HG03571 (cell line): ENCODE data around the gene CCNQ.
"Not testable (repeated sequence)": the region's sequence is repeated elsewhere in the genome, so short reads cannot be mapped to it uniquely, and the experiment has no call there.

ENCODE experiments used
- ATAC-seq: cut with Tn5 transposase; IDR thresholded peaks from one replicate; pipeline ENCODE4 v1.9.1; 2021; ENCODE audit not compliant: unreplicated experiment

CCNQ gene

DNA sequence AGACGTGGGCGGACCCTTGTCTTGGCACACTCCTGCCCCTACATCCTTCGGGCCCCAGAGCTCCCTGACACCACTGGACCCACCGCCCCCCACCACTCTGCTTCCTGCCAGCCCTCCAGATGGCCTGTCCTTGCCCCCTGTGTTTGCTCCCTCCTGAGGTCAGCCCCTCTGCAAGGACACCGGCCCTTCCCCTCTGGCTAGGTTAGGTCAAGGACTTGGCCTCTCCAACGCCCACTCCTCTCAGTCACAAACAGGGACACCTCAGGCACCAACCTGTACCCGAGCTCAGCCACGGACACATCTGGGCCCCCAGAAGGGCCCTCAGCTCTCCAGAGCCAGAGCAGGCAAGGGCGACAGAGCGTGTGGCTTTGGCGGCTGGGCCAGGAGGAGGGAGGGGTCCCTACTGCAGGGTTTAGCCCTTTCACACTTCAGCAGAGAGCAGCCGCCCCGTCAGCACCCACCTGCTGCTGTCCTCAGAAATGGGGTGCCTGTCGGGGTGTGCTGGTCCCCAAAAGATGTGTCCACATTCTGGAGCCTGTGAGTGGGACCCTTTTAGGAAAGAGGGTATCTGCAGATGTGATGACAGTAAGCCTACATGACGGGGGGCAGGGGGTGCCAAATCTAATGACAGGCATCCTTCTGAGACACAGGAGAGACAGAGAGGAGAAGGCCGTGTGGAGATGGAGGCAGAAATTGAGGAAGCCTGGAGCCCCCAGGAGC, 24.5 kb upstream of the CCNQ start:
- ATAC-seq, result no peak

DNA sequence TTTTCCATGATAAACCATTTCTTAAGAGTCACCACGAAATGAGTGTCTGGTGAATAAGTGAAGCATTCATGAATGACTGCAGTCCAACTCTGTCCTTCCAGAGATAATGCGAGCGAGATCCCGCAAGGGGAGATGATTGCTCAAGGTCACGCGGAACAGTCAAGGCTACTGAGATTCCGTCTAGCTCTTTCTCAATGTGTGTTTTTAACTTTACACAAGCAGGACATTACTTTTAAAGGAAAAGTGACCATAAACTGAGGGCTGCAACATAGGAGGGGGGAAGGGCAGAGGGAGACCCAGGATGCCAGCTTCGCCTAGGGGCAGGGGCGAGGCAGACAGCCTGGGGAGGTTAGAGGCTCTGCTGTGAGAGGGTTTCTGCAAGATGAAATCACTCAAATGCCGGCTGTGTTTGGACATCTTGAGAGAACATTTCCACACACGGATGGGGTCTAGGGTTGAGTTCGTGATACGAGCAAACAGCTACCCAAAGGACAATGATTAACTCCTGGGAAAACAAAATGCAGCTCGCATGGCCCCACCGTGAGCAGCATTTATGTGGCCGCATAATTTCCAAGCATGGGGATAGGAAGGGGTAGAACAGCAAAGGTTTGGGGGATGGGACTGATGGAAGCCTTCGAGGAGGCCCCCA, 23.8 kb upstream of the CCNQ start:
- no peak for ATAC-seq

DNA sequence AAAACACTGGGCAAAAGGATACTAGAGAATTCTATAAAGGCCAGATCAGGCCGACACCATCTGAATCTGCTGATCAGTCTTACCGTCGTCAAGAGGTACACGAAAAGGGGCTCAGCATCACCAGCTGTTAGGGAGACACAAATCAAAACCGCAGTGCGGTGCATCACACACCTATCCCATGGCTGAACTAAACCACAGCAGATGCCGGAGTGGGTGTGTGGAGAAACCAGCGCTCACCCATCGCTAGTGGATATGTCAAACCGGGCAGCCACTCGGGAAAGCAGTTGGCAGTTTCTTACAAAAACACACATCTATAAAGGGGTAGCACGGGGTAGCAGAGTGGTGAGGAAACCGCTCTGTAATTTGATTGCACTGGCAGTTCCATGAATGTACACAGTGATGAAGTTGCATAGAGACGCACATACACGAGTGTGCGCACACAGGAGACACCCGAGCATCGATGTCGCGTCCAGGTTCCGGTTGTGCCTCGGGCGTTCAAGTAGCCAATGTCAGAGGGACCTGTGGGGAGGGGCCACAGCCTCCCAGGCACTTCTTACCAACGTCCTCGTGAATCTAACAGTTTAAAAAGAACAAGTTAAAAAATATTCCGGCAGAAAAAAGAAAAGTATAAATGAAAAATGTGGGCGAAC, 23.1 kb upstream of the CCNQ start:
- no peak for ATAC-seq

DNA sequence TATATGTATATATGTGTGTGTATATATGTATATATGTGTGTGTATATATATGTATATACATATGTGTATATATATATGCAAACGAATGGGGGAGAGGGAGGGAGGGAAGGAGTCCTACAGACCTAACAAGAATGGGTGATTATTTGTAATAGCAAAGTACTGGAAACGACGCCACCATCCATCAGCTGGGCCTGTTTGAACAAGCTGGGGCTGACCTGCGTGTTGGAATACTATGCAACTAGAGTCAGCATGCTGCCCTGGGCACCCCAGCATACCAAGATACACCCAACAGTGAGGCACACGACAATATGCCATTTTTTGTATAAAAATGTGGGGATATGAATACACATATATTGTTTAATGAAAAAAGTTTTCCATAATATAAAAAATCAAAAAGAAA, 21.6 kb upstream of the CCNQ start:
- no peak for ATAC-seq

DNA sequence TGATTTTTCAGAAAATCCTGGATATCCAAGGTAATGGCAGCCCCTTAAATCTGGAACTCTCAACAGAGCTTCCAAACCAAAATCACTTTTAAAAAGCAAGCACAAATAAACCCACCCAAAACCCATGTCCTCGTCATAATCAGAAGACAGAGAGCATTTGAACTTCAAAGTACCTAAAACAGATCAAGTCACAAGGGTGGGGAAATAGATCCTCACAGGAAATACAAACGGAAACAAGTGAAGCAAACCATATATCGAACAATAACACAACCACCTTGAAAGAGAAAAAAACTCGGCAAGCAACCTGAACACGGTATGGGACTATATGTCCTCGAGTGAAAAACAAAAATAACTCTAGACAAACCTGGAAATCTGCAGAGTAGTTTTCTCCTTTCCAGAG, 15.9 kb upstream of the CCNQ start:
- ATAC-seq, result no peak

DNA sequence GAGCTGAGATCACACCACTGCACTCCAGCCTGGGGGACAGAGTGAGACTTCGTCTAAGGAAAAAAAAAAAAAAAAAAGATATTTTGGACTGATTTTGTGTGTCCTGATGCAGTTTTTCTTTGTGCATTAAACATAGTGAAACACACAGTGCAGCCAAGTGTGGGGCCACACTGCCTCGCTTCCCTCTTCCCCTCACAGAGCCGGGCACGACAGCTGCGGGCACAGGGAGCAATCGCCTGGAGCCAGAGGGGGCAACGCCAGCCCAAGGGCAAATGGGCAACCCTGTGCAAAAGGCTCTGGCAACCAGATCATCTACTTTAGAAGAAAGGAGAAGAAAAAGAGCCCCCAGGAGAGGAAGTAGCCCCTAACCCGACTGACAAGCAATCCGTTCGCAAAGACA, 13.5 kb upstream of the CCNQ start:
- no peak for ATAC-seq

DNA sequence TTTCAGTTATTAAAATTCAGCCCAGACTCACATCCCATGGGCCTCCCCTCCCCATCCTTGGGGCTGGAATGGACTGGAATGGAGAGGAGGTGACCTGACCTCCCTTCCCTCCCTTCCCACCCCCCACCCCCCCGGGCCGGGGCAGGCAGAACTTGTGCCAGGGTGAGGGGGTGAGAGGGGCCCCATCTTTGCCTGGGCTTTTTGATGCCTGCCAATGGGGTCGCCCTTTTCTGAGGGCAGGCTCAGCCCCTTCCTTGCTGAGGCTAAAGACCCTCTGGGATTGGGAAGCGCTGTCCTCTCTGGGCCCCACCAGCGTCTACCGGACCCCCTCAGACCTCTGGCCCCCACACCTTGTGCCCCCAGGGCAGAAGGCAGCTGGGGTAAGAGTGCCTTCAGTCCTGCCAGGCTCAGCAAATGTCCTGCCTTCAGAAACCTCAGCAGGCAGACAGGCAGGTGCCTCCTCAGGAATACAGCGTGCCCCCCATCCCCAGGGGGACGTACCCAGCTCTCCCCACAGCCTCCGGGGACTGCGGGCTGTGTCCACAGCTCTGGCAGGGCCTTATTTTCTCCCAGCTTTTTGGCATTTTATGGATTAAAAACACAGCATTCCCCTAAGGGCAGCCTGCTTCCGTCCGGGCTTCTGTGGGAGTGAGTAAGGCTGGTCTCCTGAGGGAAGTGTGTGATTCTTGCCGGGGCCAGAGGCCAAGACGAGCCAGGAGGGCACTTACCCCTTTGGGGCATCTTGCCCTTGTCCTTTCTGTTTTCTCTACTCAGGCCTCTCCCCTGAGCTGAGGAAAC, 12.6 kb upstream of the CCNQ start:
- ATAC-seq, result no peak

DNA sequence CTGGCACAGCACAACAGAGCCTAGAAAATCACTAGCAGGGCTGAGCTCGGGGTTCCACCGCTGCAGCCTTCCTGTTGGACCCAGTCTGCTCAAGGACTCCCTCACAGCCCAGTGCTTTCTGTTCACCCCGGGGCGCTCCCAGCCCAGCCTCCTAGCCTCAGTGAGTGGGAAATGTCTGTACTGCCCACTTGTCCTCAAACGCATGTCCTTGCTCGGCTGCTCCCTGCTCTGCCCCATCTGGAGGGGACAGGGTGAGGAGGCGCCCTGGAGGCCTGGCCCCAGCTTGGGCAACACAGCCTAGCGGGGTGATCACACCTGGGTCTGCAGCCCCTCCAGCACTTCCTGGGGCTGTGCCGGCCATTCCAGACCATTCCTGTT, 11.9 kb upstream of the CCNQ start:
- no peak for ATAC-seq

DNA sequence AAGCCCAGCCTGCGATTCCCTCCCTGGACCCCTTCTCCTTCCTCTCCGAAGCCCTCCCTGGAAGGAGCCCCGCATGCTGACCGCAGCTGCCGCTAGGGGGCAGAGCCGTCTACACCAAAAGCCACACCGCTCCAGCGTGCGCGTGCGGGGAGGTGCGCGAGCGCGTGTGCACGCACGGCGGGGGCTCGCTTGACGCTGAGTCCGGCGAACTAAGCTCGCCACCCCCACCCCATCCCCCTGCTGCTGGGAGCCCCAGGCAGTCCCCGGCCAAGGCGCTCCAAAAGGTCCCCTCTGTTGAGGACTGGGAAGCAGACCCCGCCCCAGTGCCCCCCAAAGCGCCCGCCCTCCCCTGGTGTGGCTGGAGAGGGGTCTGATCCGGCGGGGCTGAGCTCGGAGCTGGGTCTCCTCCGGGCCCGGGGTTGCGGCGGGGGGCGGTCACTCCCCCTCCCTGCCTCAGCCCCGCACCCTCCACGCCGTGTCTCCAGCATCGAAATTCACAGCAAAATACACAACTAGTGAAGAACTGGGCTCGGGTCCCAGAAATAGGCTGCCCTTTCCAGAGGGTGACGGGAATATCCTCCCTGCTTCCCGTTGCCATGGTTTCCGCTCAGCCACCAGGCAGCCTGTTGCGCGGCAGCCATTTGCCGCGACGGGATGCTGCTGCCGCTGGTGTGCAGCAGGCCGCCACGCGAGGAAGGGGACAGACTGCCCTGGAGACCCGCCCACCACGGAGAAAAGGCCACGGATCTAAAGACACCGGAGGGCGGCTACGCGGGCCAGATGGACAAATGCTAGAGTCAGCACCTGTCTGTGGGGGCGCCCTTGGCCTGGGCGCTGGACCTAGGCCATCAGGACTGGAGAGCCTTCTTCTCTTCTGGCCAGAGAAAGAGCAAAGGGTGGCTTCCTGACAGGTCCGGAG, 11.2 kb upstream of the CCNQ start:
- ATAC-seq, result peak; percentile 72

DNA sequence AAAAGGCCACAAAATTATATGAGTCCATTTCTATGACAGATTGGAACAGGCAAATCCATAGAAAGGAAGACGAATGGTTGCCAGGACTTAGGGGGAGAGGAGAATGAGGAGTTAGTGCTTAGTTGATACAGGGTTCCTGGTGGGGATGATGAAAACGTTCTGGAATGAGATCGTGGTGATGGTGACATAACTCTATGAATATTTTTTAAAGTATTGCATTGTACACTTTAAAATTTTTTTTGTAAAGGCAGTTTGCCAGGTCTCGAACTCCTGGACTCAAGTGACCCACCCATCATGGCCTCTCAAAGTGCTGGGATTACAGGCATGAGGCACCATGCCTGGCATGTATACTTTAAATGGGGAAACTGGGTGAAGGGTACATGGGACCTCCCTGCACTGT, 9.9 kb upstream of the CCNQ start:
- no peak for ATAC-seq

DNA sequence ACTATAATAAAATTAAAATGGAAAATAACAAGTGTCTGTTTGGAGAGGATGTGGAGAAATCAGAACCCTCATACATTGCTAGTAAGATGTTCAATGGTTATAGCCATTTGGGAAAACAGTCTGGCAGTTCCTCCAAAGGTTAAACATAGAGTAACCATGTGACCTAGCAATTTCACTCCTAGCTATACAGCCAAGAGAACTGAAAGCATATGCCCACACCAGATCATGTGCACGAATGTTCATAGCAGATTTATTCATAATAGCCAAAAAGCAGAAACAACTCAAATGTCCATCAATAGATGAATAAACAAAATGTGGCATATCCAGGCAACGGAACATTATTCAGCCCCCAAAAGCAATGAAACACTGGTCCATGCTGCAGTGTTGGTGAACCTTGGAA, 9.4 kb upstream of the CCNQ start:
- no peak for ATAC-seq

DNA sequence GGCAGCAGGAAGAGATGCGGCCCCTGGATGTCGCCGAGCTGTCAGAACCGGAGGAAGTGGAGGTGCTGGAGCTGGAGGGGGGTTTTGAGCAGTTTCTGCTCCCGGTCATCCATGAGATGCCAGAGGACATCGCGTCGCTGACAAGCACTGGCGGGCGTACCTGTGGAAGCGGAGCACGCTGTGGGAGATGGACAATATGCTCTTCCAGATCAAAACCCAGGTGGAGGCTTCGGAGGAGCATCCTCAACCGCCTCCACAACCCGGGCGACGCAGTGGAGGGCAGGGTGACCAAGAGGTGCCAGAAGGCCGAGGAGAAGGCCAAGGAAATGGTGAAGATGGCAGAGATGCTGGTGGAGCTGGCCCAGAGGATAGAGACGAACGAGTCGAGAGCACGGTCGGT, 7.6 kb upstream of the CCNQ start:
- no peak for ATAC-seq

DNA sequence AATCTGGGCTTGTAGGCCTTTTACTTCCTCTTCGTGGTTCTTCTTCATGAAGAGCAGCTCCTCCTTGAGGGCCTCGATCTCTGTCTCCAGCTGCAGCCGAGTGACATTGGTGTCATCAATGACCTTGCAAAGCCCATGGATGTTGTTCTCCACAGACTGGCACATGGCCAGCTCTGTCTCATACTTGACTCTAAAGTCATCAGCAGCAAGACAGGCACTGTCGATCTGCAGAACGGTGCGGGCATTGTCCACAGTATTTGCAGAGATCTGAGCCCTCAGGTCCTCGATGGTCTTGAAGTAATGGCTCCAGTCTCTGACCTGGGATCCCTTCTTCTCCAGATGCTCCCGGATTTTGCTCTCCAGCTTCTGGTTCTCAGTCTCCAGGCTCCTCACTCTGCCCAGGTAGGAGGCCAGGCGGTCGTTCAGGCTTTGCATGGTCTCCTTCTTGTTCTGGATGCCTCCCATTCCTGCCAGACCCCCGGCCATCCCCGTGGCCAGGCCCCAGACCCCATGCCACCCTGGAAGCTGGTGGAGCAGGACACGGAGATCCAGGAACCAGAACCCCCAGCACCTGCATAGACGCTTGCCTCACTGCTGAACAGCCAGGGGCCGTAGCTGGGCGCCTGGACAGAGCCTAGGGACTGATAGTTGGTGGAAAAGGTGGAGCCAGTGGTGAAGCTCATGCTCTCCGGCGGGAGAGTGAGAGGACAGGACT, 5.9 kb upstream of the CCNQ start:
- ATAC-seq, result not testable (repeated sequence)

DNA sequence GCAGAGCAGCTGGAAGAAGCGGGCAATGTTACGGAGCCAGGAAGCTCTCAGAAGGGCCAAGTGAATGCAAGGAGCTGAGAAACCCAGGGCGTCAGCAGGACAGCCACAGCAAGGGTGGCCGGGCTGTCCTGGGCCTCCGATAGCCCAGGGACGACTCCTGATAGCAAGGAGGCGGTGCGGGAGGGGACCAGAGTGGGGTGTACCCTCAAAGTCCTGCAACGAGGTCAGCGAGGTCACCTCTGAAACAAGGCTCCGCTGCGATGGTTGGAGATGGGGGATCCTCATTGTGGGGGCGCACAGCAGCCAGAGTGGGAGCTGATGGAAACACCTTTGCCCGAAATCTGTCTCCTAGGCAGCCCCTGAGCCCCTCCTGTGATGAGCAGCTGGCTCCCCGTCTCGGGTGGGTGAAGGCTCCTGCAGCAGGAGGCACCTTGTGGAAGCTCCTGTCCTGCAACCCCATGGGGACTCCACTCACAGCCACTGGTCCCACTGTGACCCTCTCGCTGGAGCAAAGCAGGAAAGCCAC, 4.3 kb upstream of the CCNQ start:
- no peak for ATAC-seq

DNA sequence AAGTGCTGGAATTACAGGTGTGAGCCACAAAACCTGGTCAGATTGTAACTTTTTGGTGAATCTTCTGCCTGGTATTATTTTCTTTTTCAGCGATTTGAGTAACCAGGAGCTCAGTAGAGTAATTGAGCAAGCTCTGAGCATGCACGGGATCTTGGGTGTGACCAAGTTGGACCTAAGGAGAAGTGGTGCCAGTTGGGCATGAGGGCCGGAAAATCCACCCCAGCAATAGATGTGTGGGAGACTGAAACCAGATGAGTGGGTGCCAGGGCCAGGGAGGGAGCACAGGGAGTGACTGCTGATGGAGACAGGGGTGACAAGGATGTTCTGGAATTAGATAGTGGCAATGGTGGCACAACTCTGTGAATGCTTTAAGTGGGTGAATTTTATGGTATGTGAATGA, 3.7 kb upstream of the CCNQ start:
- ATAC-seq, result no peak

DNA sequence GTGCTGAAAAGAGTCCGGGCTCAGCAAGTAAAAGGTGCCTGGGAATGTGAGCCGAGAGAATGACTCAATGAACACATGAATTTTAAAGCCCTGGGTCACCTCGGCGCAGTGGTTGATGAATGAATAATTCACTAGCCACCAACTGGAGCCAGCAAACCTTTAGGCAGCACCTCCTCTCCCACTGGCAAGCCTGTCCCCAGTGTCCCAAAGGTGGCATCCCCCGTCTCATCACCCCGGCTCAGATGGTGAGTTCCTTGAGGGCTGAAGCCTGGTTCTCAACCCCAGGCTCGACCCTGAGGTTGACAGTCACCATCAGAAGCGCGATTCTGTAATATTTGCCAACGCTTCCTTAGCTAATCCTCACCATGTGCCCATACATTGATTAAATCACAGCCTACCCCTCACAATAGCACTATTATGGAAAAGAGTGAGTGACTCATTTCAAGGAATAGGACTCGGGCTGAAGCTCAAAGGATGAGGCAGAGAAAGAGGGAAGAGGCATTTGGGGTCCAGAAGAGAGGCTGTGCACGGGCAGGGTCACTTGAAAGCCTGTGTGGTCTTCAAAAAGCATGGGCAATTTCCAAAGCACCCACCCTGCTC, 2.7 kb upstream of the CCNQ start:
- no peak for ATAC-seq

DNA sequence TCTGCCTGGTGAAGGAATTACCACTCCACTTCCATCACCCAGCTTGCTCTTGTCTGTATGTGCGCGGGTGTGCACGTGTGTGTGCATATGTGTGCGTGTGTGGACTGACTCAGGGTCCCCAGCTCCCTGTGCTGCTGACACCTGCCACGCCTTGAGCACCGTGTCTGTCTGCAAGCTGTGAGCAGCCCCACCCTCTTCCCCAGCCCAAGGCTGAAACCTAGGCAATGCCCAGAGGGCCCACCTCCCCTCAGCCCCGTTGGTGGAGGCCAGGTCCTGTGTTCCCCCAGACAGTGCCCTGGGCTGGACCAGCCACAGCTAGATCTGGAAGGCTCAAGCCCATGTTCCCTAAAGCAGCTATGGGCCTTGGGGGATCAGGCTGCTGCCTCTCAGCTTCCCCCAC, 2.0 kb upstream of the CCNQ start:
- ATAC-seq, result no peak

DNA sequence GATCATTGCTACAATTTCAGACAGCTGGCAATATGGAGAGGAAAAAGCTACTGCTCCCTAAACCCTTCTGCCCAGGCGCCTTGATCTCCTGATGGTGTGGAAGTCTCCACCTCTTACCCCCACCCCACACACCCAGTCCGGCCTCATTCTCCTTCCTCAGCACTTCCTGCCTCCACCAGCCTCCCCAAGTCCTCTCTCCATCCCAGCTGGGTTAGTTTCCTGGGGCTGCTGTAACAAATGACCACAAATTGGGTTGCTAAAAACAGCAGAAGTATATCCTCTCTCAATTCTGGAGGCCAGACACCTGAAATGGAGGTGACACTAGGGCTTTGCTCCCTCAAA, 1.1 kb upstream of the CCNQ start:
- no peak for ATAC-seq

DNA sequence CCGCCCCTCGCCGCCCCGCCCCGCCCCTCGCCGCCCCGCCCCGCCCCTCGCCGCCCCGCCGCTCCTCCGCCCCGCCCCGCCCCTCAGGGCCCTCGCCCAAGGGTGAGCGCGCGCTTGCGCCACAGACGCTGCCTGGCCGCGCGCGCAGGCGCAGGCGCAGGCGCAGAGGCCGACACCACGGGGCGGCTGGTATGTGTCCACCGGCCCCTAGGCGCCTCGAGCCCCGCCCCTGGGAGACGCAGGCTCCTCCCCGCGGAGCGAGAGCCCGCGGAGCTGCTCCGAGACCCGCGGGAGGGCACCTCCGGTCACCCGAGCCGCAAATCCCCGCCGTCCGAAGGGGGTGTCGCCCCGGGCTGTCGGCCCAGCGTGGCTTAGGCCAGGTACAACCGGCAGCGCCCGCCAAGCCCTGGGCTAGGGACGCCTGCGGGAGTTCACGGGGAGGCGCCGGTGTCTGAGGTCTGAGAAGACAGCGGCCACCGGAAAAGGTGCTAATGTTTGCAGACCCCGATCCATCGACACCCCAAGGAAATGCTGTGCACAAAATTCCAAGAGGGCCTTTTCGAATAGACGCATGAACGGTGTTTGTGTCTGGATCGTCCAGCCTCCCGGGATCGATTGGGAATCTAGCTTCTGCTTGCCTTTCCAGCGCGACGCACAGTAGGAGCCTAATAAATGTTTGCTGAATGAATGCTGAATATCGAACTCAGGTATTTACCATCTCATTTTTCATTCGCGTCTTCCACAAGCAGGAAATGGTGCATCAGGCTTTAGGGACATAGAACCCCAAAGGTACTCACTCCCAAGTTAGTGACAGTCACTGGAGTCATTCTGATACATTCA, 473 bp upstream of the CCNQ start:
- ATAC-seq, result peak; percentile 82
